Parathyroid adenoma (tissue), 2 donors: Measurements from ENCODE around the gene ATP10D.
"Not testable (repeated sequence)": the region's sequence is repeated elsewhere in the genome, so short reads cannot be mapped to it uniquely, and the experiment has no call there.

ENCODE experiments used
- H2AFZ ChIP-seq: fragments of 300-600 bp; sonication (generic); one replicate; pipeline ENCODE4 v1.7.0; 2017; ENCODE audit warnings: antibody characterized with exemption, mild to moderate bottlenecking
- H3K27ac ChIP-seq: fragments of 300-600 bp; sonication (generic); one replicate; pipeline ENCODE4 v1.7.0; 2017
- H3K27me3 ChIP-seq: fragments of 300-600 bp; sonication (generic); one replicate; pipeline ENCODE4 v1.7.0; 2017; ENCODE audit warnings: low read length; ENCODE audit not compliant: control insufficient read depth, insufficient read depth
- H3K36me3 ChIP-seq: fragments of 300-600 bp; sonication (generic); one replicate; pipeline ENCODE4 v1.7.0; 2017; ENCODE audit warnings: low read length; ENCODE audit not compliant: control insufficient read depth, insufficient read depth
- H3K4me1 ChIP-seq: fragments of 300-600 bp; sonication (generic); one replicate; pipeline ENCODE4 v1.7.0; 2017; ENCODE audit warnings: control low read depth
- H3K4me2 ChIP-seq: fragments of 300-600 bp; sonication (generic); one replicate; pipeline ENCODE4 v1.7.0; 2017; ENCODE audit warnings: low read length
- H3K4me3 ChIP-seq: fragments of 300-600 bp; sonication (generic); one replicate; pipeline ENCODE4 v1.7.0; 2017; ENCODE audit warnings: low read depth, low read length
- H3K79me2 ChIP-seq: fragments of 300-600 bp; sonication (generic); one replicate; pipeline ENCODE4 v1.7.0; 2017; ENCODE audit warnings: control low read depth
- H3K9ac ChIP-seq: fragments of 300-600 bp; sonication (generic); one replicate; pipeline ENCODE4 v1.7.0; 2017; ENCODE audit warnings: mild to moderate bottlenecking
- H3K9me3 ChIP-seq: fragments of 300-600 bp; sonication (generic); one replicate; pipeline ENCODE4 v1.7.0; 2017; ENCODE audit warnings: low read length; ENCODE audit not compliant: control insufficient read depth
- CTCF ChIP-seq: fragments of 300-600 bp; sonication (generic); IDR thresholded peaks from one replicate; pipeline ENCODE4 v1.7.0; 2017; ENCODE audit warnings: antibody characterized with exemption, mild to moderate bottlenecking
- donor health status: primary hyperparathyroidism.

ATP10D gene

GRCh38 chr4:47485768-47486167, 693 bp downstream of the ATP10D start:
- peak overlapping the region; percentile 75 for H2AFZ ChIP-seq
- peak overlapping the region; percentile 77 for H3K4me2 ChIP-seq
- H3K9me3 ChIP-seq, result no peaks in the 10 kb centered on the region
- H3K27me3 ChIP-seq, result no peaks in the 10 kb centered on the region
- H3K27ac ChIP-seq, result peak overlapping the region; percentile 85
- H3K4me3 ChIP-seq, result peak overlapping the region; percentile 74
- H3K79me2 ChIP-seq, result peaks cover 5% of the 10 kb centered on the region
- H3K4me1 ChIP-seq, result no peaks in the 10 kb centered on the region
- no peak overlapping the region for H3K9ac ChIP-seq
- H3K36me3 ChIP-seq, result no peaks in the 10 kb centered on the region
- TF ChIP-seq CTCF, result no peak

- no peak for TF ChIP-seq CTCF
- Histone ChIP-seq H3K4me1 (no peaks in the 10 kb centered on the region), H3K27me3 (no peaks in the 10 kb centered on the region), H2AFZ (peak overlapping the region; percentile 75), H3K9me3 (no peaks in the 10 kb centered on the region), H3K27ac (peak overlapping the region; percentile 85), H3K4me2 (peak overlapping the region; percentile 77), H3K4me3 (peak overlapping the region; percentile 74), H3K79me2 (peaks cover 5% of the 10 kb centered on the region), H3K36me3 (no peaks in the 10 kb centered on the region), H3K9ac (no peak overlapping the region)
These were observed 1.2 kb downstream of the ATP10D start for GRCh38 chr4:47486231-47486673.

- H2AFZ ChIP-seq, H3K4me1 ChIP-seq, H3K27me3 ChIP-seq, H3K9ac ChIP-seq, H3K79me2 ChIP-seq, H3K9me3 ChIP-seq, H3K27ac ChIP-seq, H3K36me3 ChIP-seq: not testable (repeated sequence)
- Histone ChIP-seq H3K4me3 (peak overlapping the region; percentile 74), H3K4me2 (peak overlapping the region; percentile 77)
These were observed 1.7 kb downstream of the ATP10D start for GRCh38 chr4:47486727-47487126.

- H3K4me2 ChIP-seq, result no peak overlapping the region
- H3K27ac ChIP-seq, result no peak overlapping the region
- H3K36me3 ChIP-seq, result no peaks in the 10 kb centered on the region
- H3K27me3 ChIP-seq, result no peaks in the 10 kb centered on the region
- no peaks in the 10 kb centered on the region for H3K4me1 ChIP-seq
- H2AFZ ChIP-seq, result no peak overlapping the region
- H3K9ac ChIP-seq, result no peak overlapping the region
- H3K79me2 ChIP-seq, result peaks cover 5% of the 10 kb centered on the region
- no peaks in the 10 kb centered on the region for H3K9me3 ChIP-seq
- TF ChIP-seq CTCF, result no peak
- no peak overlapping the region for H3K4me3 ChIP-seq
These were observed 3.6 kb downstream of the ATP10D start for GRCh38 chr4:47488706-47489105.

GRCh38 chr4:47490550-47490949, 5.5 kb downstream of the ATP10D start:
- peak; percentile 22 for TF ChIP-seq CTCF
- H3K9me3 ChIP-seq, result no peaks in the 10 kb centered on the region
- no peaks in the 10 kb centered on the region for H3K4me1 ChIP-seq
- H3K4me2 ChIP-seq, result no peak overlapping the region
- no peak overlapping the region for H3K4me3 ChIP-seq
- H3K36me3 ChIP-seq, result no peaks in the 10 kb centered on the region
- no peaks in the 10 kb centered on the region for H3K27me3 ChIP-seq
- H3K27ac ChIP-seq, result no peak overlapping the region
- no peak overlapping the region for H2AFZ ChIP-seq
- peaks cover 5% of the 10 kb centered on the region for H3K79me2 ChIP-seq
- no peak overlapping the region for H3K9ac ChIP-seq
